Activated naive CD4-positive, alpha-beta T cell treated with anti-CD3 and anti-CD28 coated beads, Interleukin-2, amount 10 ng/mL, durations not matched to agents 7 days and 5 days (primary cell): Measurements from ENCODE around the gene SPIRE2.

Experiments used
- CTCF ChIA-PET: fragments of 350-600 bp; sonication (Branson Sonifier 250); formaldehyde crosslinking; loops from one replicate; lab custom pipeline; 2021; ENCODE audit warnings: antibody characterized with exemption; lab: Charles Lee
- DNase-seq: peaks from one replicate; pipeline ENCODE4 v3.0.0-alpha.2; 2020
- H3K27ac Mint-ChIP-seq: one replicate; pipeline ENCODE4 v1.8.0; 2021; ENCODE audit warnings: mild to moderate bottlenecking, moderate library complexity, mixed read lengths
- H3K27me3 Mint-ChIP-seq: one replicate; pipeline ENCODE4 v1.8.0; 2021; ENCODE audit warnings: mild to moderate bottlenecking, mixed read lengths
- H3K36me3 Mint-ChIP-seq: one replicate; pipeline ENCODE4 v1.8.0; 2021; ENCODE audit warnings: mixed read lengths
- H3K4me1 Mint-ChIP-seq: one replicate; pipeline ENCODE4 v1.8.0; 2021; ENCODE audit warnings: mixed read lengths
- H3K4me3 Mint-ChIP-seq: one replicate; pipeline ENCODE4 v1.8.0; 2021; ENCODE audit warnings: mild to moderate bottlenecking, moderate library complexity, mixed read lengths
- H3K9me3 Mint-ChIP-seq: one replicate; pipeline ENCODE4 v1.8.0; 2021; ENCODE audit warnings: mixed read lengths

The SPIRE2 gene

GRCh38 chr16:89880477-89881367 is 52.4 kb downstream of the SPIRE2 start:
- Mint-ChIP-seq H3K4me3 (no peak overlapping the region), H3K9me3 (peaks cover 2% of the 10 kb centered on the region), H3K4me1 (peaks cover 5% of the 10 kb centered on the region), H3K27me3 (no peaks in the 10 kb centered on the region), H3K27ac (peak overlapping the region; percentile 16), H3K36me3 (peaks cover 53% of the 10 kb centered on the region)
- no peak for DNase-seq
- CTCF ChIA-PET: interaction anchor here (0.6 to 1.0 kb wide), 2 partner anchors 86 to 175 kb away, joined by 3 to 4 read pairs; no protein-coding TSS in a partner anchor

- Mint-ChIP-seq H3K27ac (no peak overlapping the region), H3K27me3 (no peaks in the 10 kb centered on the region), H3K36me3 (peaks cover 48% of the 10 kb centered on the region), H3K9me3 (peaks cover 2% of the 10 kb centered on the region), H3K4me3 (no peak overlapping the region), H3K4me1 (peaks cover 5% of the 10 kb centered on the region)
- no peak for DNase-seq
- CTCF ChIA-PET: interaction anchor here (0.6 to 1.0 kb wide), 2 partner anchors 87 to 175 kb away, joined by 3 to 4 read pairs; no protein-coding TSS in a partner anchor
These were observed 53.1 kb downstream of the SPIRE2 start for GRCh38 chr16:89881368-89881730.

GRCh38 chr16:89883346-89884040 is 55.2 kb downstream of the SPIRE2 start:
- H3K36me3 Mint-ChIP-seq: peaks cover 48% of the 10 kb centered on the region
- H3K9me3 Mint-ChIP-seq: no peaks in the 10 kb centered on the region
- no peak overlapping the region for H3K4me3 Mint-ChIP-seq
- peak overlapping the region; percentile 42 for H3K27ac Mint-ChIP-seq
- DNase-seq: no peak
- CTCF ChIA-PET: no interaction called here
- H3K4me1 Mint-ChIP-seq: peaks cover 5% of the 10 kb centered on the region
- no peaks in the 10 kb centered on the region for H3K27me3 Mint-ChIP-seq

- H3K27ac Mint-ChIP-seq: no peak overlapping the region
- peaks cover 2% of the 10 kb centered on the region for H3K4me1 Mint-ChIP-seq
- CTCF ChIA-PET: no interaction called here
- no peaks in the 10 kb centered on the region for H3K27me3 Mint-ChIP-seq
- no peak overlapping the region for H3K4me3 Mint-ChIP-seq
- H3K36me3 Mint-ChIP-seq: peaks cover 47% of the 10 kb centered on the region
- DNase-seq: no peak
- no peaks in the 10 kb centered on the region for H3K9me3 Mint-ChIP-seq
These were observed 55.8 kb downstream of the SPIRE2 start for GRCh38 chr16:89884041-89884421.

GRCh38 chr16:89887243-89887642 is 59.0 kb downstream of the SPIRE2 start:
- Mint-ChIP-seq H3K9me3 (no peaks in the 10 kb centered on the region), H3K4me1 (peaks cover 12% of the 10 kb centered on the region), H3K36me3 (peaks cover 53% of the 10 kb centered on the region), H3K4me3 (no peak overlapping the region), H3K27me3 (no peaks in the 10 kb centered on the region), H3K27ac (no peak overlapping the region)
- CTCF ChIA-PET: no interaction called here
- no peak for DNase-seq

- H3K4me3 Mint-ChIP-seq: no peak overlapping the region
- no peaks in the 10 kb centered on the region for H3K27me3 Mint-ChIP-seq
- CTCF ChIA-PET: no interaction called here
- no peaks in the 10 kb centered on the region for H3K9me3 Mint-ChIP-seq
- DNase-seq: no peak
- peaks cover 36% of the 10 kb centered on the region for H3K36me3 Mint-ChIP-seq
- peaks cover 12% of the 10 kb centered on the region for H3K4me1 Mint-ChIP-seq
- peak overlapping the region; percentile 67 for H3K27ac Mint-ChIP-seq
These were observed 61.9 kb downstream of the SPIRE2 start for GRCh38 chr16:89890200-89890599.

- H3K27me3 Mint-ChIP-seq: no peaks in the 10 kb centered on the region
- CTCF ChIA-PET: interaction anchor here (1.9 kb wide), 1 partner anchor 19 kb away, joined by 5 read pairs; no protein-coding TSS in a partner anchor
- DNase-seq: no peak
- peaks cover 12% of the 10 kb centered on the region for H3K4me1 Mint-ChIP-seq
- H3K36me3 Mint-ChIP-seq: peaks cover 38% of the 10 kb centered on the region
- no peak overlapping the region for H3K4me3 Mint-ChIP-seq
- peak overlapping the region; percentile 45 for H3K27ac Mint-ChIP-seq
- H3K9me3 Mint-ChIP-seq: no peaks in the 10 kb centered on the region
These were observed 62.8 kb downstream of the SPIRE2 start for GRCh38 chr16:89890886-89891657.

GRCh38 chr16:89892055-89892630 is 63.9 kb downstream of the SPIRE2 start:
- no peaks in the 10 kb centered on the region for H3K27me3 Mint-ChIP-seq
- H3K27ac Mint-ChIP-seq: no peak overlapping the region
- H3K9me3 Mint-ChIP-seq: no peaks in the 10 kb centered on the region
- CTCF ChIA-PET: interaction anchor here (1.9 kb wide), 1 partner anchor 18 kb away, joined by 5 read pairs; no protein-coding TSS in a partner anchor
- DNase-seq: no peak
- H3K4me3 Mint-ChIP-seq: no peak overlapping the region
- H3K4me1 Mint-ChIP-seq: peaks cover 12% of the 10 kb centered on the region
- peaks cover 36% of the 10 kb centered on the region for H3K36me3 Mint-ChIP-seq

GRCh38 chr16:89892635-89893034 is 64.4 kb downstream of the SPIRE2 start:
- peaks cover 12% of the 10 kb centered on the region for H3K4me1 Mint-ChIP-seq
- DNase-seq: no peak
- no peaks in the 10 kb centered on the region for H3K27me3 Mint-ChIP-seq
- CTCF ChIA-PET: interaction anchor here (1.9 kb wide), 1 partner anchor 18 kb away, joined by 5 read pairs; no protein-coding TSS in a partner anchor
- H3K9me3 Mint-ChIP-seq: no peaks in the 10 kb centered on the region
- no peak overlapping the region for H3K27ac Mint-ChIP-seq
- no peak overlapping the region for H3K4me3 Mint-ChIP-seq
- H3K36me3 Mint-ChIP-seq: peaks cover 32% of the 10 kb centered on the region

- peaks cover 12% of the 10 kb centered on the region for H3K4me1 Mint-ChIP-seq
- H3K27me3 Mint-ChIP-seq: no peaks in the 10 kb centered on the region
- H3K27ac Mint-ChIP-seq: no peak overlapping the region
- H3K36me3 Mint-ChIP-seq: peaks cover 31% of the 10 kb centered on the region
- no peak overlapping the region for H3K4me3 Mint-ChIP-seq
- CTCF ChIA-PET: no interaction called here
- no peaks in the 10 kb centered on the region for H3K9me3 Mint-ChIP-seq
- no peak for DNase-seq
These were observed 65.6 kb downstream of the SPIRE2 start for GRCh38 chr16:89893642-89894548.

GRCh38 chr16:89895482-89896250 is 67.4 kb downstream of the SPIRE2 start:
- DNase-seq: no peak
- H3K9me3 Mint-ChIP-seq: no peaks in the 10 kb centered on the region
- peaks cover 39% of the 10 kb centered on the region for H3K36me3 Mint-ChIP-seq
- H3K27me3 Mint-ChIP-seq: no peaks in the 10 kb centered on the region
- H3K4me1 Mint-ChIP-seq: peaks cover 3% of the 10 kb centered on the region
- no peak overlapping the region for H3K4me3 Mint-ChIP-seq
- CTCF ChIA-PET: no interaction called here
- no peak overlapping the region for H3K27ac Mint-ChIP-seq

GRCh38 chr16:89897204-89897603 is 68.9 kb downstream of the SPIRE2 start:
- H3K9me3 Mint-ChIP-seq: no peaks in the 10 kb centered on the region
- H3K4me1 Mint-ChIP-seq: no peaks in the 10 kb centered on the region
- no peak overlapping the region for H3K27ac Mint-ChIP-seq
- DNase-seq: no peak
- no peaks in the 10 kb centered on the region for H3K27me3 Mint-ChIP-seq
- peaks cover 30% of the 10 kb centered on the region for H3K36me3 Mint-ChIP-seq
- no peak overlapping the region for H3K4me3 Mint-ChIP-seq
- CTCF ChIA-PET: no interaction called here
